ENCODE results near the gene MYH10. TPM values are rescaled to one million over a fixed set of nuclear protein-coding genes. Genes with fewer than 3 reads are reported as not detected.

Gene MYH10
- total and polyA plus RNA-seq, 5 donors from 2014 or later = 0.67 to 4.0 (median 1.1) TPM

DNA sequence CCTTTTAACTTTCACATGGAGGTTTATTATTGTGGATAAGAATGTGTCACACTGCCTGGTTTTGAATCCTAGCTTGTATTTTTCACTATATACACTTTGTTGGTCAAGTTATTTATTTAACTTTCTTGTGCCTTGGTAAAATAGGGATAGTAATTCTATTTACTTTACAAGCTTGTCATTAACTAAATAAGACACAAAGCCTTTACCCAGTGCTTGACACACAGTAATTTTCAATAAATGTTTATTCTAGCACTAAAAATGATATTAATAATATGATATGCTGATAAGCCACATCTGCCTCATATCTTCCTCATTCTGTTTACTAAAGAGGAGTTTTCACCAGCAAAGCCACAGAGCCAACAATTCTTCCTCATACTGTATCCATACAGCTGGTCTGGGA is 27.8 kb downstream of the MYH10 start:
- H3K27ac Mint-ChIP-seq = no peak overlapping the region
- H3K4me1 Mint-ChIP-seq = no peaks in the 10 kb centered on the region
- Histone ChIP-seq H3K27ac (ENCODE audit: insufficient read depth, low read length, poor library complexity, severe bottlenecking) (no peak overlapping the region), H3K27me3 (ENCODE audit: control insufficient read depth, insufficient read depth, low read length) (peaks cover 10% of the 10 kb centered on the region), H3K4me1 (ENCODE audit: control insufficient read depth, insufficient read depth, low read length, poor library complexity, severe bottlenecking) (no peaks in the 10 kb centered on the region), H3K36me3 (ENCODE audit: control insufficient read depth, insufficient read depth, low read length) (no peaks in the 10 kb centered on the region), H3K9me3 (ENCODE audit: control insufficient read depth in 2 of 2, low read length in 2 of 2) (no peaks in the 10 kb centered on the region), H3K4me3 (ENCODE audit: low read depth, low read length) (no peak overlapping the region)
- H3K27me3 Mint-ChIP-seq = peaks cover 5% of the 10 kb centered on the region
- DNase-seq (no peak), ATAC-seq (ENCODE audit: low read depth in 2 of 2) (no peak)
- no peaks in the 10 kb centered on the region for H3K9me3 Mint-ChIP-seq
- no peak overlapping the region for H3K4me3 Mint-ChIP-seq
- no peaks in the 10 kb centered on the region for H3K36me3 Mint-ChIP-seq

DNA sequence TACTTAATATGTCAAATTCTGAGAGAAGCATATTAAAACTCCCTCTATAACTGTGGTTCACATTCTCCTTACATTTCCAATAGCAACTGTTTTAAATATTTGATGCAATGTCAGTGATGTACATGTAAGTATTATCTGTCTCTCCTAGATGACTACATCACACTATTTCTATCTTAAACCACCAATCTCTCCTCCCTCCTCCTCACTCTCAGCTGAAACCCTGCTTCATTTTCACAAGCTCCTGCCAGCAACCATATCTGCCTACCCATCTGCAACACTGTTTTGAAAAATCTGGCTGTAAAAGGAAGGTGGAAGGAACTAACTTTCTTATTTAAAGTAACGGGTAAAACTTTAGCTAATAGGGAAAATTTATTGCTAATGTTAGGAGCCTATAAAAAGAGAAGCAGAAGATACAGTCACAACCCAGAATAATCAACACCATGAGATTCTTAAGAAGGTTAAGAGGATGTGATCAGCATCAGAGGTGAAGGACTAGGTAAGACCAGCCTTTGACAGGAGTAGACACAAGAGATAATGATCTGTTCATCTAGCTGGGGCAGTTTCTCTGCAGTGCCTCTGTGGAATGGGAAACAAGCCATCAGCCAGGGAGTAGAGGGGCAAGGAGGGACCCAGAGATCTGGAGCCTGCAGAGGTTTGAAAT is 31.0 kb downstream of the MYH10 start:
- Mint-ChIP-seq H3K36me3 (no peaks in the 10 kb centered on the region), H3K4me3 (no peak overlapping the region), H3K27me3 (peaks cover 5% of the 10 kb centered on the region), H3K4me1 (no peaks in the 10 kb centered on the region), H3K27ac (no peak overlapping the region), H3K9me3 (peaks cover 0 to under 1% (median 0%) of the 10 kb centered on the region in 7 donors)
- ATAC-seq (ENCODE audit: low read depth in 2 of 2) (no peak), DNase-seq (no peak)
- no peak overlapping the region for H3K27ac ChIP-seq (ENCODE audit: insufficient read depth, low read length, poor library complexity, severe bottlenecking)
- H3K9me3 ChIP-seq (ENCODE audit: control insufficient read depth in 2 of 2, low read length in 2 of 2) = no peaks in the 10 kb centered on the region
- no peaks in the 10 kb centered on the region for H3K36me3 ChIP-seq (ENCODE audit: control insufficient read depth, insufficient read depth, low read length)
- H3K27me3 ChIP-seq (ENCODE audit: control insufficient read depth, insufficient read depth, low read length) = peaks cover 6% of the 10 kb centered on the region
- no peaks in the 10 kb centered on the region for H3K4me1 ChIP-seq (ENCODE audit: control insufficient read depth, insufficient read depth, low read length, poor library complexity, severe bottlenecking)
- no peak overlapping the region for H3K4me3 ChIP-seq (ENCODE audit: low read depth, low read length)

- Histone ChIP-seq H3K9me3 (ENCODE audit: control insufficient read depth in 2 of 2, low read length in 2 of 2) (no peaks in the 10 kb centered on the region), H3K36me3 (ENCODE audit: control insufficient read depth, insufficient read depth, low read length) (no peaks in the 10 kb centered on the region), H3K4me1 (ENCODE audit: control insufficient read depth, insufficient read depth, low read length, poor library complexity, severe bottlenecking) (no peaks in the 10 kb centered on the region), H3K27ac (ENCODE audit: insufficient read depth, low read length, poor library complexity, severe bottlenecking) (no peak overlapping the region), H3K27me3 (ENCODE audit: control insufficient read depth, insufficient read depth, low read length) (peaks cover 4% of the 10 kb centered on the region), H3K4me3 (ENCODE audit: low read depth, low read length) (no peak overlapping the region)
- DNase-seq (no peak), ATAC-seq (ENCODE audit: low read depth in 2 of 2) (no peak)
- no peak overlapping the region for H3K27ac Mint-ChIP-seq
- peaks cover 5% of the 10 kb centered on the region for H3K27me3 Mint-ChIP-seq
- H3K9me3 Mint-ChIP-seq = peaks cover 0 to 2% (median 0%) of the 10 kb centered on the region in 7 donors
- H3K4me3 Mint-ChIP-seq = no peak overlapping the region
- no peaks in the 10 kb centered on the region for H3K36me3 Mint-ChIP-seq
- H3K4me1 Mint-ChIP-seq = no peaks in the 10 kb centered on the region
Observed at GRCh38 chr17:8598913-8599312, 31.6 kb downstream of the MYH10 start.

- H3K4me3 Mint-ChIP-seq = no peak overlapping the region
- no peaks in the 10 kb centered on the region for H3K27me3 Mint-ChIP-seq
- Histone ChIP-seq H3K36me3 (ENCODE audit: control insufficient read depth, insufficient read depth, low read length) (no peaks in the 10 kb centered on the region), H3K4me1 (ENCODE audit: control insufficient read depth, insufficient read depth, low read length, poor library complexity, severe bottlenecking) (no peaks in the 10 kb centered on the region), H3K27ac (ENCODE audit: insufficient read depth, low read length, poor library complexity, severe bottlenecking) (no peak overlapping the region), H3K4me3 (ENCODE audit: low read depth, low read length) (no peak overlapping the region), H3K27me3 (ENCODE audit: control insufficient read depth, insufficient read depth, low read length) (peaks cover 6% of the 10 kb centered on the region), H3K9me3 (ENCODE audit: control insufficient read depth in 2 of 2, low read length in 2 of 2) (no peaks in the 10 kb centered on the region)
- H3K9me3 Mint-ChIP-seq = peaks cover 0 to 2% (median 0%) of the 10 kb centered on the region in 7 donors
- no peaks in the 10 kb centered on the region for H3K36me3 Mint-ChIP-seq
- DNase-seq (no peak), ATAC-seq (ENCODE audit: low read depth in 2 of 2) (no peak)
- H3K27ac Mint-ChIP-seq = no peak overlapping the region
- H3K4me1 Mint-ChIP-seq = no peaks in the 10 kb centered on the region
Observed at GRCh38 chr17:8593830-8594229, 36.7 kb downstream of the MYH10 start.

- Mint-ChIP-seq H3K27ac (no peak overlapping the region), H3K4me1 (no peaks in the 10 kb centered on the region), H3K27me3 (no peaks in the 10 kb centered on the region), H3K9me3 (peaks cover 0 to 2% (median 0%) of the 10 kb centered on the region in 7 donors), H3K4me3 (no peak overlapping the region), H3K36me3 (no peaks in the 10 kb centered on the region)
- DNase-seq (no peak), ATAC-seq (ENCODE audit: low read depth in 2 of 2) (no peak)
- H3K27ac ChIP-seq (ENCODE audit: insufficient read depth, low read length, poor library complexity, severe bottlenecking) = no peak overlapping the region
- H3K36me3 ChIP-seq (ENCODE audit: control insufficient read depth, insufficient read depth, low read length) = no peaks in the 10 kb centered on the region
- H3K9me3 ChIP-seq (ENCODE audit: control insufficient read depth in 2 of 2, low read length in 2 of 2) = no peaks in the 10 kb centered on the region
- no peak overlapping the region for H3K4me3 ChIP-seq (ENCODE audit: low read depth, low read length)
- peaks cover 6% of the 10 kb centered on the region for H3K27me3 ChIP-seq (ENCODE audit: control insufficient read depth, insufficient read depth, low read length)
- no peaks in the 10 kb centered on the region for H3K4me1 ChIP-seq (ENCODE audit: control insufficient read depth, insufficient read depth, low read length, poor library complexity, severe bottlenecking)
Observed at GRCh38 chr17:8593276-8593675, 37.2 kb downstream of the MYH10 start.

DNA sequence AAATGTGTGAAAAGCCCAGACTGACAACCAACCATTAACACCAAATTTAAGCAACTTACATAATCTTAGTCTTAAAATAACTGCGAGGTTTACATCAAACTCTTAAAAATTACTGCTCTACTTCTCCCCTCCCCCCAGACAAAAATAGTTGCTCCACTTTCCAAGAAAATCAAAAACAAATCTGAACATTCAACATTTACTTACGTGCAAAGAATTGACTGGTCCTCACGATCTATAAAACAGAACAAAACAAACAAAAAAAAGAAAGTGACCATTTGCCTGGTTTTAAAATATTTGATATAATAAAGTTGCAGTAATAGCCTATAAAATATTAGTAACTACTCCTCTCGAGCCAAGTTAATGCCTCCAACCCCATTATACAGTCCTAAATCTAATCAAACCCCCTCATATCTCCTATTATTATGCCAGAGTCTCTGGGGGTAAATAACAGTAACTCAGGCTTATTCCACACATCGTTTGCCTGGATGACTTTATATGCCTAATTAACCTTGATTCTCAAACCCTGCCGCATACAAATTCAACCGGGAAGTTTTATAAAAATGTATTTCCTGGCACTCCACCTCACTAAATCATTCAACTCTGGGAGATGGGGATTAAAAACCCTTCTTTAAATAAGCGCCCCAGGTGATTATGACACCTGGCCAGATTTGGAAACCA is 41.5 kb downstream of the MYH10 start:
- no peak overlapping the region for H3K27ac ChIP-seq (ENCODE audit: insufficient read depth, low read length, poor library complexity, severe bottlenecking)

GRCh38 chr17:8586766-8587165 is 43.8 kb downstream of the MYH10 start:
- H3K9me3 Mint-ChIP-seq = no peaks in the 10 kb centered on the region
- H3K4me3 Mint-ChIP-seq = no peak overlapping the region
- H3K9me3 ChIP-seq (ENCODE audit: control insufficient read depth in 2 of 2, low read length in 2 of 2) = no peaks in the 10 kb centered on the region
- no peak overlapping the region for H3K27ac Mint-ChIP-seq
- H3K4me1 Mint-ChIP-seq = no peaks in the 10 kb centered on the region
- no peak overlapping the region for H3K4me3 ChIP-seq (ENCODE audit: low read depth, low read length)
- DNase-seq = no peak
- no peaks in the 10 kb centered on the region for H3K36me3 Mint-ChIP-seq
- H3K27me3 ChIP-seq (ENCODE audit: control insufficient read depth, insufficient read depth, low read length) = peaks cover 6% of the 10 kb centered on the region
- peaks cover 5% of the 10 kb centered on the region for H3K27me3 Mint-ChIP-seq
- no peak for ATAC-seq (ENCODE audit: low read depth in 2 of 2)
- H3K36me3 ChIP-seq (ENCODE audit: control insufficient read depth, insufficient read depth, low read length) = no peaks in the 10 kb centered on the region
- H3K4me1 ChIP-seq (ENCODE audit: control insufficient read depth, insufficient read depth, low read length, poor library complexity, severe bottlenecking) = no peaks in the 10 kb centered on the region
- no peak overlapping the region for H3K27ac ChIP-seq (ENCODE audit: insufficient read depth, low read length, poor library complexity, severe bottlenecking)

More for the DNA sequence above, 41.5 kb downstream of the MYH10 start:
- H3K27me3 ChIP-seq (ENCODE audit: control insufficient read depth, insufficient read depth, low read length) = peaks cover 6% of the 10 kb centered on the region
- no peak overlapping the region for H3K27ac Mint-ChIP-seq
- no peak overlapping the region for H3K4me3 Mint-ChIP-seq
- no peaks in the 10 kb centered on the region for H3K36me3 ChIP-seq (ENCODE audit: control insufficient read depth, insufficient read depth, low read length)
- H3K4me3 ChIP-seq (ENCODE audit: low read depth, low read length) = no peak overlapping the region
- DNase-seq (no peak), ATAC-seq (ENCODE audit: low read depth in 2 of 2) (no peak)
- no peaks in the 10 kb centered on the region for H3K4me1 Mint-ChIP-seq
- H3K36me3 Mint-ChIP-seq = no peaks in the 10 kb centered on the region
- no peaks in the 10 kb centered on the region for H3K4me1 ChIP-seq (ENCODE audit: control insufficient read depth, insufficient read depth, low read length, poor library complexity, severe bottlenecking)
- no peaks in the 10 kb centered on the region for H3K27me3 Mint-ChIP-seq
- H3K9me3 ChIP-seq (ENCODE audit: control insufficient read depth in 2 of 2, low read length in 2 of 2) = no peaks in the 10 kb centered on the region
- no peaks in the 10 kb centered on the region for H3K9me3 Mint-ChIP-seq

DNA sequence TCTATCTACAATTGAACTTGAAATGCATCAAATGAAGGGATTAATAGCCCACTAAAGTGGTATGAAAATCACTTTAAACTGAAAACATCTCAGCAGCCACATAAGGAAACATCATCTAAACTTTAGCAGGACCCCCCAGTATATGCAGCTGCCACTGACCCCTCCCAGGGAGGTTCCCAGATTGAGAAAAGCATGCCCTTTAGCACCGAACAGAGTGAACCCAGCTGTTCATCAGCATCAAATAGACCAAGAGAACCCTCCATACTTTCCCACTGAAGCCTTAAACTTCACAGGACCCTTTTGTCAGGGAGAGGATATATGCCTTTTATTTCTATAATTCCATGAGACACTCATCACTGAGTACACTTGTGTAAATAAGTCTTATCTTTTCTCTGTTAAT is 44.6 kb downstream of the MYH10 start:
- H3K9me3 ChIP-seq (ENCODE audit: control insufficient read depth in 2 of 2, low read length in 2 of 2) = no peaks in the 10 kb centered on the region
- H3K4me3 Mint-ChIP-seq = no peak overlapping the region
- H3K27me3 ChIP-seq (ENCODE audit: control insufficient read depth, insufficient read depth, low read length) = peaks cover 4% of the 10 kb centered on the region
- no peaks in the 10 kb centered on the region for H3K4me1 ChIP-seq (ENCODE audit: control insufficient read depth, insufficient read depth, low read length, poor library complexity, severe bottlenecking)
- no peak overlapping the region for H3K27ac Mint-ChIP-seq
- H3K9me3 Mint-ChIP-seq = no peaks in the 10 kb centered on the region
- H3K36me3 Mint-ChIP-seq = no peaks in the 10 kb centered on the region
- H3K27ac ChIP-seq (ENCODE audit: insufficient read depth, low read length, poor library complexity, severe bottlenecking) = no peak overlapping the region
- no peak overlapping the region for H3K4me3 ChIP-seq (ENCODE audit: low read depth, low read length)
- ATAC-seq (ENCODE audit: low read depth in 2 of 2) = no peak
- H3K36me3 ChIP-seq (ENCODE audit: control insufficient read depth, insufficient read depth, low read length) = no peaks in the 10 kb centered on the region
- peaks cover 5% of the 10 kb centered on the region for H3K27me3 Mint-ChIP-seq
- no peak for DNase-seq
- no peaks in the 10 kb centered on the region for H3K4me1 Mint-ChIP-seq

Measured in CD4-positive, CD25-positive, alpha-beta regulatory T cell (primary cell).